ENCODE results near the gene CXXC5. TPM values are rescaled to one million over a fixed set of nuclear protein-coding genes. Genes with fewer than 3 reads are reported as not detected.

The CXXC5 gene
- total and polyA plus RNA-seq, 2 experiments from 2014 or later = 90.9 to 106 TPM

DNA sequence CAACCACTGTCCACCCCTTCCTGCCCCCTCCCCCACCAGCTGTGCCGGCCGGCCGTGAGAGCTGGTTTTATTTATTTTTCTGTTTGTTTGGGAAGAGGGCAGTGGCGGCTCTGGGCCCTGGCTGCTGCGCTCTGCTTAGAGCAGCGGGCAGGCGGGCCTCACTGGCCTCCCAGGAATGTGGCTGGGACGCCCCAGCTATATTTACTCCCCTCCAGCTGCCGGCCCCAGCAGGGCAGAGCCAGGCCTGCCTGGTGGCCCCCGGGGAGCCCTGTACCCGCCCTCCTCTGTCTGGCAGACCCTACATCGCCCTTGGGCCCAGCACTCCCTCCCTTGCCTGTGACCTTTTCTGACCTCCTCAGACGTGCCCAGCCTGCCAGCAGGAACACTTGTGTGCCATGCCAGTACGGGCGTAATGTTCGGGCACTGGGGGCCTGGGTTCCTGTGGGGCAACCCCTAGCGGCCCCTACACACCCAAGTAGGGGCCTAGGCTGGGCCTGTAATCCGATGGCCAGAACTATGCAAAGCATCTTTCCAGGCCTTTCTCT lies 7.7 kb downstream of the CXXC5 start:
- Histone ChIP-seq H3K27ac (peak overlapping the region; percentile 93), H3K4me1 (ENCODE audit: insufficient read depth) (peaks cover 95% of the 10 kb centered on the region), H3K9me2 (replicated peaks; ENCODE audit: insufficient read depth) (no peaks in the 10 kb centered on the region), H3K79me2 (peaks cover 93% of the 10 kb centered on the region), H3K4me3 (no peak overlapping the region), H3K36me3 (replicated peaks; ENCODE audit: insufficient read depth, low read depth) (no peaks in the 10 kb centered on the region), H3K4me2 (peak overlapping the region; percentile 94), H2AFZ (no peak overlapping the region), H3K27me3 (no peaks in the 10 kb centered on the region), H4K20me1 (ENCODE audit: insufficient read depth, poor library complexity, severe bottlenecking) (peaks cover 74% of the 10 kb centered on the region), H3K9me3 (ENCODE audit: low read depth) (no peaks in the 10 kb centered on the region)
- TF ChIP-seq, protein P1, sequence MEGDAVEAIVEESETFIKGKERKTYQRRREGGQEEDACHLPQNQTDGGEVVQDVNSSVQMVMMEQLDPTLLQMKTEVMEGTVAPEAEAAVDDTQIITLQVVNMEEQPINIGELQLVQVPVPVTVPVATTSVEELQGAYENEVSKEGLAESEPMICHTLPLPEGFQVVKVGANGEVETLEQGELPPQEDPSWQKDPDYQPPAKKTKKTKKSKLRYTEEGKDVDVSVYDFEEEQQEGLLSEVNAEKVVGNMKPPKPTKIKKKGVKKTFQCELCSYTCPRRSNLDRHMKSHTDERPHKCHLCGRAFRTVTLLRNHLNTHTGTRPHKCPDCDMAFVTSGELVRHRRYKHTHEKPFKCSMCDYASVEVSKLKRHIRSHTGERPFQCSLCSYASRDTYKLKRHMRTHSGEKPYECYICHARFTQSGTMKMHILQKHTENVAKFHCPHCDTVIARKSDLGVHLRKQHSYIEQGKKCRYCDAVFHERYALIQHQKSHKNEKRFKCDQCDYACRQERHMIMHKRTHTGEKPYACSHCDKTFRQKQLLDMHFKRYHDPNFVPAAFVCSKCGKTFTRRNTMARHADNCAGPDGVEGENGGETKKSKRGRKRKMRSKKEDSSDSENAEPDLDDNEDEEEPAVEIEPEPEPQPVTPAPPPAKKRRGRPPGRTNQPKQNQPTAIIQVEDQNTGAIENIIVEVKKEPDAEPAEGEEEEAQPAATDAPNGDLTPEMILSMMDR (IDR thresholded peaks at IDR 0.05; ENCODE audit: poor library complexity) = no peak
- TF ChIP-seq EZH2phosphoT487 (IDR thresholded peaks at IDR 0.05; ENCODE audit: low read depth, severe bottlenecking, unreplicated experiment) = no peak
- TF ChIP-seq EZH2 (IDR thresholded peaks at IDR 0.05; ENCODE audit: borderline replicate concordance) = no peak
- peak; percentile 82 for DNase-seq (ENCODE audit: low spot score)
- 20% methylated on average over 18 of the region's 18 CpGs for WGBS (ENCODE audit: low lambda C conversion rate, missing lambda C conversion rate)

DNA sequence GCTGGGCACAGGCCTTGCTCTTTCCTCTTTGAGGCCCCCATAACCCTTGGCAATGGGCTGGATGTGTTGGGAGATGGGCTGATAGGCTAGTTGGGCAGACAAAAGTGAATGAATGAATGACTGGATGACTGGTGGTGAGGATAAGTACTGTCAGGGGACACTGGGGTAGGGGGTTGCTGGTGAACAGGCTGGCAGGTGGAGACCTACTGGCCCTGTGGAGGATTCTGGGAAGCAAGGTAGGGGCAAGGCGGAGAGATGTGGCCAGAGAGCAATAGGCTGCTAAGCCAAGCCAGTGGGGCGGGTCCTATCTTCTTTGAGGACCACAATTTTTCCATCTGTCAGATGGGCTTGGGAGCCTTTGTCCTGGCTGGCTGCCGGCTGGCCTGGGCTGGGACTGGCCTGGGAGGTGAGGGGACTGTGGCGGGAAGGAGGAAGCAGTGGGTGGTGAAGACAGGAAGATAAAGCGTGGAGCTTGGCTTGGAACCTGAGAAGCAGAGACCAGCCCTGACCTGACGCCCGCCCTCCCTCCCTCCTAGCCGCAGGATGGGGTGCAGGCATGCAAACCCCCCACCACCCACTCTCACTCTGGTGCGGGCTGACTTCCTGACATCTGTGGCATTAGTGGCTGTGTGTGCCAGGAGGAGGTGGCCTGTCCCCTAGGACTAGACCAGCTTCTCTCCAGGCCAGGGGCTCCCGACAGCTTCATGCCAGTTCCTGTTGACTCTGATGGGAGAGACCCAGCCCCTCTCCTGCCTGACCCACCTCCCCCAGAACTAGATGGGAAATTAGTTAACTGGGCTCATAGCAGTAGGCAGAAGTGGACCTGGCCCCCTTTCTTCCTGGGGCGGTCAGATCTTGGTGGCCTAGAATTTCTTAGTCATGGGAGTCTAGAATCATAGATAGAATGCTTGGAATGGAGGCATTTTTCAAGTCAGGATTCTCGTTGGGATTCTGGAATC lies 9.5 kb downstream of the CXXC5 start:
- Histone ChIP-seq H3K27ac (peak overlapping the region; percentile 82), H3K9me3 (ENCODE audit: low read depth) (no peaks in the 10 kb centered on the region), H3K4me3 (no peak overlapping the region), H3K36me3 (replicated peaks; ENCODE audit: insufficient read depth, low read depth) (no peaks in the 10 kb centered on the region), H3K4me2 (peak overlapping the region; percentile 72), H3K79me2 (peaks cover 96% of the 10 kb centered on the region), H4K20me1 (ENCODE audit: insufficient read depth, poor library complexity, severe bottlenecking) (peaks cover 84% of the 10 kb centered on the region), H2AFZ (no peak overlapping the region), H3K27me3 (no peaks in the 10 kb centered on the region), H3K4me1 (ENCODE audit: insufficient read depth) (peaks cover 90% of the 10 kb centered on the region), H3K9me2 (replicated peaks; ENCODE audit: insufficient read depth) (no peaks in the 10 kb centered on the region)
- WGBS (ENCODE audit: low lambda C conversion rate, missing lambda C conversion rate) = 72% methylated on average over 11 of the region's 12 CpGs
- TF ChIP-seq EZH2 (IDR thresholded peaks at IDR 0.05; ENCODE audit: borderline replicate concordance) (no peak), EZH2phosphoT487 (IDR thresholded peaks at IDR 0.05; ENCODE audit: low read depth, severe bottlenecking, unreplicated experiment) (no peak)
- TF ChIP-seq, protein P1 (IDR thresholded peaks at IDR 0.05; ENCODE audit: poor library complexity) = no peak
- DNase-seq (ENCODE audit: low spot score) = no peak

DNA sequence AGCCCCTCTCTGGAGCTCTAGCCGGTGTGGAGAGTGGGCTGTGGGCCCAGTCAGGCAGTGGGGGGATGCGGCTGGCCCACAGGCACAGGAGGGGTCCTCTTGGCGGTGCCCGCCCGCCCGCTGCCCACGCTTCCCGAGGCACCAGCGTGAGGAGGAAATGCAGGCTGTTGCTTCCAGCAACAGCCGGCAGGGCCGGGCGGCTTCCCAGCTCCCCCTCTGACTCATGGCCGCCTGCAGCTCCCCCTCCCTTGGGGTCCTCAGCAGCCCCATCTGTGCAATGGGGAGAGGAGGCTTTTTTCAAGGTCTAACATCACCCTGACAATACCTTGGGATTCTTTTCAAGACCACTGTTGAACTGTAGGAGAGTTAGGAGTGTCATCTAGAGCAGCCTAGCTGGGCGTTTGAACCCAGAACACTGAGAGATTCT lies 10.4 kb downstream of the CXXC5 start:
- no peaks in the 10 kb centered on the region for H3K27me3 ChIP-seq
- WGBS (ENCODE audit: low lambda C conversion rate, missing lambda C conversion rate) = 85% methylated on average over 14 of the region's 14 CpGs
- peaks cover 84% of the 10 kb centered on the region for H4K20me1 ChIP-seq (ENCODE audit: insufficient read depth, poor library complexity, severe bottlenecking)
- H3K36me3 ChIP-seq (replicated peaks; ENCODE audit: insufficient read depth, low read depth) = no peaks in the 10 kb centered on the region
- H3K4me3 ChIP-seq = no peak overlapping the region
- DNase-seq (ENCODE audit: low spot score) = no peak
- H3K4me2 ChIP-seq = peak overlapping the region; percentile 72
- no peaks in the 10 kb centered on the region for H3K9me3 ChIP-seq (ENCODE audit: low read depth)
- TF ChIP-seq EZH2phosphoT487 (IDR thresholded peaks at IDR 0.05; ENCODE audit: low read depth, severe bottlenecking, unreplicated experiment) = no peak
- TF ChIP-seq, protein P1 (IDR thresholded peaks at IDR 0.05; ENCODE audit: poor library complexity) = no peak
- TF ChIP-seq EZH2 (IDR thresholded peaks at IDR 0.05; ENCODE audit: borderline replicate concordance) = no peak
- peaks cover 96% of the 10 kb centered on the region for H3K79me2 ChIP-seq
- H3K27ac ChIP-seq = peak overlapping the region; percentile 82
- H3K9me2 ChIP-seq (replicated peaks; ENCODE audit: insufficient read depth) = no peaks in the 10 kb centered on the region
- H3K4me1 ChIP-seq (ENCODE audit: insufficient read depth) = peaks cover 82% of the 10 kb centered on the region
- no peak overlapping the region for H2AFZ ChIP-seq
